ENCODE results near the gene LYZL2.

Gene LYZL2

GRCh38 chr10:30596013-30596412 lies 33.5 kb downstream of the LYZL2 start:
- in situ Hi-C loops (cut with MboI; ENCODE audit: low sequenced_read_pairs) = loop anchor here (25.0 kb wide), 1 partner anchor 584 kb away; no protein-coding TSS in a partner anchor

- in situ Hi-C loops (cut with MboI; ENCODE audit: low sequenced_read_pairs) = loop anchor here (25.0 kb wide), 1 partner anchor 582 kb away; no protein-coding TSS in a partner anchor
These were observed 35.5 kb downstream of the LYZL2 start for GRCh38 chr10:30594077-30594476.

- in situ Hi-C loops (cut with MboI; ENCODE audit: low sequenced_read_pairs) = loop anchor here (25.0 kb wide), 1 partner anchor 580 kb away; no protein-coding TSS in a partner anchor
These were observed 36.8 kb downstream of the LYZL2 start for GRCh38 chr10:30592770-30593169.

- in situ Hi-C loops (cut with MboI; ENCODE audit: low sequenced_read_pairs) = loop anchor here (25.0 kb wide), 1 partner anchor 579 kb away; no protein-coding TSS in a partner anchor
These were observed 38.3 kb downstream of the LYZL2 start for GRCh38 chr10:30591249-30591670.

- in situ Hi-C loops (cut with MboI; ENCODE audit: low sequenced_read_pairs) = loop anchor here (10.0 to 25.0 kb wide), 2 partner anchors 185 to 577 kb away; no protein-coding TSS in a partner anchor
These were observed 40.1 kb downstream of the LYZL2 start for GRCh38 chr10:30589441-30589840.

GRCh38 chr10:30587522-30588031 lies 42.0 kb downstream of the LYZL2 start:
- in situ Hi-C loops (cut with MboI; ENCODE audit: low sequenced_read_pairs) = loop anchor here (10.0 to 25.0 kb wide), 2 partner anchors 183 to 575 kb away; no protein-coding TSS in a partner anchor

- in situ Hi-C loops (cut with MboI; ENCODE audit: low sequenced_read_pairs) = loop anchor here (10.0 to 25.0 kb wide), 2 partner anchors 182 to 575 kb away; no protein-coding TSS in a partner anchor
These were observed 42.7 kb downstream of the LYZL2 start for GRCh38 chr10:30586828-30587227.

- in situ Hi-C loops (cut with MboI; ENCODE audit: low sequenced_read_pairs) = loop anchor here (10.0 to 25.0 kb wide), 2 partner anchors 179 to 572 kb away; no protein-coding TSS in a partner anchor
These were observed 45.7 kb downstream of the LYZL2 start for GRCh38 chr10:30583778-30584415.

GRCh38 chr10:30581779-30582380 lies 47.7 kb downstream of the LYZL2 start:
- in situ Hi-C loops (cut with MboI; ENCODE audit: low sequenced_read_pairs) = loop anchor here (10.0 to 25.0 kb wide), 2 partner anchors 177 to 570 kb away; no protein-coding TSS in a partner anchor

- in situ Hi-C loops (cut with MboI; ENCODE audit: low sequenced_read_pairs) = loop anchor here (10.0 to 25.0 kb wide), 2 partner anchors 176 to 568 kb away; no protein-coding TSS in a partner anchor
These were observed 48.9 kb downstream of the LYZL2 start for GRCh38 chr10:30580676-30581075.

- in situ Hi-C loops (cut with MboI; ENCODE audit: low sequenced_read_pairs) = loop anchor here (10.0 to 25.0 kb wide), 2 partner anchors 175 to 568 kb away; no protein-coding TSS in a partner anchor
These were observed 49.3 kb downstream of the LYZL2 start for GRCh38 chr10:30580241-30580640.

GRCh38 chr10:30579574-30579973 lies 50.0 kb downstream of the LYZL2 start:
- in situ Hi-C loops (cut with MboI; ENCODE audit: low sequenced_read_pairs) = loop anchor here (25.0 kb wide), 1 partner anchor 567 kb away; no protein-coding TSS in a partner anchor

GRCh38 chr10:30577048-30577447 lies 52.5 kb downstream of the LYZL2 start:
- in situ Hi-C loops (cut with MboI; ENCODE audit: low sequenced_read_pairs) = loop anchor here (25.0 kb wide), 1 partner anchor 565 kb away; no protein-coding TSS in a partner anchor

GRCh38 chr10:30576641-30577040 lies 52.9 kb downstream of the LYZL2 start:
- in situ Hi-C loops (cut with MboI; ENCODE audit: low sequenced_read_pairs) = loop anchor here (25.0 kb wide), 1 partner anchor 564 kb away; no protein-coding TSS in a partner anchor

GRCh38 chr10:30574432-30574796 lies 55.1 kb downstream of the LYZL2 start:
- in situ Hi-C loops (cut with MboI; ENCODE audit: low sequenced_read_pairs) = no loop called here

GRCh38 chr10:30573721-30574431 lies 55.7 kb downstream of the LYZL2 start:
- in situ Hi-C loops (cut with MboI; ENCODE audit: low sequenced_read_pairs) = no loop called here

GRCh38 chr10:30565449-30565848 lies 64.1 kb downstream of the LYZL2 start:
- in situ Hi-C loops (cut with MboI; ENCODE audit: low sequenced_read_pairs) = no loop called here

GRCh38 chr10:30562787-30563186 lies 66.8 kb downstream of the LYZL2 start:
- in situ Hi-C loops (cut with MboI; ENCODE audit: low sequenced_read_pairs) = no loop called here

Measured in HL-60/S4 treated with retinoic acid at 250 ng/mL for 4 days and 3 days (cell line).